NB4 (cell line): ENCODE results near the gene FUBP3.

Source experiments
- CTCF ChIP-seq: IDR thresholded peaks from one replicate; pipeline ENCODE4 v1.5.1; 2012; ENCODE audit warnings: low read depth, low read length
- MAX ChIP-seq: IDR thresholded peaks from 2 replicates; pipeline ENCODE4 v1.6.1; 2011; ENCODE audit warnings: low read depth, low read length
- POLR2A ChIP-seq: IDR thresholded peaks from 2 replicates; pipeline ENCODE4 v1.6.1; 2011; ENCODE audit warnings: mild to moderate bottlenecking; ENCODE audit not compliant: insufficient read length; ENCODE audit errors: extremely low read depth

DNA sequence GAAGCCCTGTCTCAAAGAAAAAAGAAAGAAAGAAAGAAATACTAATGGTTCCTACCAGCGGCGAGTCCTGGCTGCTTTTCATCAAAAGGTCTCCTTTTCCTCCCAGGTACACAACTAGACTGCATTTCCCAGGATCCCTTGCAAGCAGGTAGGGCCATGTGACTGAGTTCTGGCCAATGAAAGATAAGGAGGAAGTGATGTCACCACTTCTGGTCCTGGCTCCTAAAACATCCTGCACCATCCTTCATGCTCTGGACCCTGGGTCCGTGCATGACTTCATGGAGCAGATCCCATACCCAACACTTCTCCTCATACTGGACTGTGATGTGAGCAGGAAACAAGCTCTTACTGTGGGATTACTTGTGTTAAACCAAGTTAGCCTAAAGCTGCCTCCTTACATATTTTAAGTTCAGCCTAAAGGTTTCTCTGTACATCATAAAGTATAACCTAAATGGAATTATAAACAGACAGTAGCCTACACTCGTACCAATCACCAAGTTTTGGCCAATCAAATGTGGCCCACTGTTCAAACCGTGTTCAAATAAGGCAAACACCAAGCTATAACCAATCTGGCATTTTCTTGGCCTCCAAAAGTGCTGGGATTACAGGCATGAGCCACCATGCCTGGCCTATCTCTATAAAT, 30.2 kb upstream of the FUBP3 start:
- no peak for TF ChIP-seq CTCF
- no peak for TF ChIP-seq POLR2A
- TF ChIP-seq MAX: peak; percentile 50
